Neutrophil (primary cell): Measurements from ENCODE around the gene ANKRD65.

Source experiments
- H3K27ac ChIP-seq: fragments of 200-600 bp; sonication (generic); 2 replicates; pipeline ENCODE4 v1.5.1; 2016; ENCODE audit warnings: mild to moderate bottlenecking, moderate library complexity
- H3K27me3 ChIP-seq: fragments of 200-600 bp; sonication (generic); 2 replicates; pipeline ENCODE4 v1.6.0; 2016; ENCODE audit warnings: mild to moderate bottlenecking
- H3K36me3 ChIP-seq: fragments of 200-600 bp; sonication (generic); 2 replicates; pipeline ENCODE4 v1.5.1; 2017
- H3K4me1 ChIP-seq, 2 experiments: fragments of 200-600 bp in 1 of 2; sonication (generic) in 1 of 2; 1 replicate in 1 of 2; 2 replicates in 1 of 2; pipeline versions ENCODE4 v1.5.1 to v1.6.1; 2013 to 2016; ENCODE audit warnings: low read depth in 1 of 2, low read length in 1 of 2, mild to moderate bottlenecking in 1 of 2, moderate library complexity in 1 of 2; ENCODE audit not compliant: control insufficient read depth in 1 of 2, insufficient read depth in 1 of 2
- H3K4me3 ChIP-seq, 2 experiments: fragments of 200-600 bp in 1 of 2; sonication (generic) in 1 of 2; 1 replicate in 1 of 2; 2 replicates in 1 of 2; pipeline ENCODE4 v1.5.1; 2013 to 2016; ENCODE audit warnings: low read depth in 1 of 2, low read length in 1 of 2, mild to moderate bottlenecking in 1 of 2, moderate library complexity in 1 of 2
- H3K9me3 ChIP-seq: fragments of 200-600 bp; sonication (generic); 2 replicates; pipeline ENCODE4 v1.5.1; 2016
- CTCF ChIP-seq: fragments of 200-600 bp; sonication (generic); IDR thresholded peaks from 2 replicates; pipeline ENCODE4 v1.5.1; 2016; ENCODE audit warnings: antibody characterized with exemption

Gene ANKRD65

GRCh38 chr1:1402072-1402900 is 18.8 kb downstream of the ANKRD65 start:
- peaks cover 57% of the 10 kb centered on the region for H3K36me3 ChIP-seq
- H3K27ac ChIP-seq = no peak overlapping the region
- no peaks in the 10 kb centered on the region for H3K27me3 ChIP-seq
- no peak overlapping the region for H3K4me3 ChIP-seq
- no peaks in the 10 kb centered on the region for H3K9me3 ChIP-seq
- no peak for TF ChIP-seq CTCF
- peaks cover 40 to 41% of the 10 kb centered on the region in 2 experiments for H3K4me1 ChIP-seq

- H3K27ac ChIP-seq = no peak overlapping the region
- peaks cover 64% of the 10 kb centered on the region for H3K36me3 ChIP-seq
Observed at GRCh38 chr1:1401457-1402010, 19.5 kb downstream of the ANKRD65 start.

GRCh38 chr1:1400576-1401456 is 20.3 kb downstream of the ANKRD65 start:
- Histone ChIP-seq H3K4me1 (peaks cover 28 to 30% of the 10 kb centered on the region in 2 experiments), H3K9me3 (no peaks in the 10 kb centered on the region), H3K4me3 (peak overlapping the region; percentile 79 to 80), H3K36me3 (peaks cover 65% of the 10 kb centered on the region), H3K27ac (peak overlapping the region; percentile 89), H3K27me3 (no peaks in the 10 kb centered on the region)
- no peak for TF ChIP-seq CTCF

More at GRCh38 chr1:1401457-1402010, 19.5 kb downstream of the ANKRD65 start:
- no peaks in the 10 kb centered on the region for H3K27me3 ChIP-seq
- H3K4me3 ChIP-seq = no peak overlapping the region
- peaks cover 34 to 37% of the 10 kb centered on the region in 2 experiments for H3K4me1 ChIP-seq
- no peaks in the 10 kb centered on the region for H3K9me3 ChIP-seq
- no peak for TF ChIP-seq CTCF

- no peaks in the 10 kb centered on the region for H3K27me3 ChIP-seq
- peak overlapping the region; percentile 79 to 80 for H3K4me3 ChIP-seq
- H3K36me3 ChIP-seq = peaks cover 65% of the 10 kb centered on the region
- no peak for TF ChIP-seq CTCF
- H3K4me1 ChIP-seq = peaks cover 28 to 30% of the 10 kb centered on the region in 2 experiments
- peak overlapping the region; percentile 89 for H3K27ac ChIP-seq
- H3K9me3 ChIP-seq = no peaks in the 10 kb centered on the region
Observed at GRCh38 chr1:1399872-1400575, 21.1 kb downstream of the ANKRD65 start.
